ENCODE measurements around the gene SAMD9L.
"Not testable (repeated sequence)": the region's sequence is repeated elsewhere in the genome, so short reads cannot be mapped to it uniquely, and the experiment has no call there.

The SAMD9L gene

DNA sequence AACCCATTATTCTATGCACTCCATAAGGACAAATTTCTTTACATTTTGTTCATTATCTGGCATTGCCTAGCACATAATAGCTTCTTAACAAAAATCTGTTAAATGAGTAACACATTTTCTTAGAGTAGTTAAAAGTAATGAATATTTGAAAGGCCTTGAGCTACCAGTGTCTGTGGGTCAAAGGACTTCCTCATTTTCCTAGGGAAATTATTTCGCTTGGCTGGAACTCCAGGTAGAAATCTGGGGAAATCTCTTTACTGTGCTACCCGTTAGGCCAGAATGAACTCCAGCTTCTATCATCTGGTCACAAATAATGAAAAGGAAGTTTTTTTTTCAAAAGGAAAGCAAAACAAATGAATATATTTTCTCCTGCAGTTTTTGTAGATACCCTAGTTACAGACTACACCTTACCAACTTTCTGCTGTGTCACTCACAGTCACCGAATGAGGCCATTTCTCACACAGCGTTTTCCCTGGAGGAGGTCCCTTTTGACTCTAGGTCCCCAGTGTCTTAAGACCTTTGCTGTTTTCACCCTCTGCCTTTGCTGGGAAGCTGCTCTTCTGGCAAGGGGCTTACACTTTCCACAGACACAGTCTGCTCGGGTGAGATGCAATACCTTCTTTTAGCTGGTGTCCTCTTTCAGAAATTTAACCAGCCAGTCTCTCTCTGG is 1.6 kb downstream of the SAMD9L start:
- Histone ChIP-seq H3K27ac (ENCODE audit: low read depth, low read length) (peak overlapping the region; percentile 54), H3K9ac (ENCODE audit: low read length in 5 of 5) (peak overlapping the region; percentile 2 to 79 (median 72)), H3K9me3 (ENCODE audit: control insufficient read depth in 5 of 5, low read length in 5 of 5) (no peaks in the 10 kb centered on the region), H3K27me3 (ENCODE audit: control insufficient read depth in 5 of 5, insufficient read depth in 4 of 5, low read length in 5 of 5) (no peaks in the 10 kb centered on the region), H3K4me3 (ENCODE audit: low read depth in 1 of 5, low read length in 5 of 5) (peak overlapping the region; percentile 60 to 82 (median 74)), H3K4me1 (ENCODE audit: control insufficient read depth in 5 of 5, insufficient read depth in 5 of 5, low read length in 5 of 5) (peaks cover 0 to 27% (median 22%) of the 10 kb centered on the region in 5 donors), H3K36me3 (ENCODE audit: control insufficient read depth in 5 of 5, insufficient read depth in 5 of 5, low read length in 5 of 5) (peaks cover 19 to 33% (median 28%) of the 10 kb centered on the region in 5 donors)

DNA sequence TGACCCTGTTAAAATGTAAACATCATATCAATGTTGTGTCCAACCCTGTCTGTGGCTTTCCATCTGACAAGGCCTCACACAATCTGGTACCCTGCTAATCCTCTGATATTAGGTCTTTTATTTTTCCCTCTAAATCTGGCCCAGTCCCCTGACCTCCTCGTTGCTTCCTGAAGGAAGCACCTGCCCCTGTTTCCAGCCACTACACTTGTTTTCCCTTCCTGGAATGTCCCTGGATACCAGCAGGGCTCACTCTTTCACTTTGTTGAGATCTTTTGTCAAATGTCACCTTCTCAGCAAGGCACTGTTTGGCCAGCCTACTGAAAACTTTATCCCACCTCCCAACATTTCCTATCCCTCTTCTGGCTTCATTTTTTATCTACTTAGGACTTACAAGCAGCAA is 2.1 kb downstream of the SAMD9L start:
- peaks cover 0 to 27% (median 22%) of the 10 kb centered on the region in 5 donors for H3K4me1 ChIP-seq (ENCODE audit: control insufficient read depth in 5 of 5, insufficient read depth in 5 of 5, low read length in 5 of 5)
- peaks cover 0 to 3% (median 0%) of the 10 kb centered on the region in 5 donors for H3K9me3 ChIP-seq (ENCODE audit: control insufficient read depth in 5 of 5, low read length in 5 of 5)
- H3K4me3 ChIP-seq (ENCODE audit: low read depth in 1 of 5, low read length in 5 of 5) = peak overlapping the region in 3 of 5 donors; percentile 8 to 74 (median 60)
- H3K27me3 ChIP-seq (ENCODE audit: control insufficient read depth in 5 of 5, insufficient read depth in 4 of 5, low read length in 5 of 5) = no peaks in the 10 kb centered on the region
- H3K36me3 ChIP-seq (ENCODE audit: control insufficient read depth in 5 of 5, insufficient read depth in 5 of 5, low read length in 5 of 5) = peaks cover 24 to 39% (median 33%) of the 10 kb centered on the region in 5 donors
- H3K27ac ChIP-seq (ENCODE audit: low read depth, low read length) = no peak overlapping the region
- H3K9ac ChIP-seq (ENCODE audit: low read length in 5 of 5) = peak overlapping the region in 1 of 5 donors; percentile 51

- H3K4me1 ChIP-seq (ENCODE audit: control insufficient read depth in 5 of 5, insufficient read depth in 5 of 5, low read length in 5 of 5) = peaks cover 0 to 27% (median 22%) of the 10 kb centered on the region in 5 donors
- H3K27ac ChIP-seq (ENCODE audit: low read depth, low read length) = no peak overlapping the region
- no peaks in the 10 kb centered on the region for H3K27me3 ChIP-seq (ENCODE audit: control insufficient read depth in 5 of 5, insufficient read depth in 4 of 5, low read length in 5 of 5)
- H3K4me3 ChIP-seq (ENCODE audit: low read depth in 1 of 5, low read length in 5 of 5) = no peak overlapping the region
- peaks cover 0 to 10% (median 0%) of the 10 kb centered on the region in 5 donors for H3K9me3 ChIP-seq (ENCODE audit: control insufficient read depth in 5 of 5, low read length in 5 of 5)
- peaks cover 29 to 46% (median 40%) of the 10 kb centered on the region in 5 donors for H3K36me3 ChIP-seq (ENCODE audit: control insufficient read depth in 5 of 5, insufficient read depth in 5 of 5, low read length in 5 of 5)
- no peak overlapping the region for H3K9ac ChIP-seq (ENCODE audit: low read length in 5 of 5)
These were observed 2.8 kb downstream of the SAMD9L start for GRCh38 chr7:93145354-93145753.

- Histone ChIP-seq H3K27me3 (ENCODE audit: control insufficient read depth in 5 of 5, insufficient read depth in 4 of 5, low read length in 5 of 5) (no peaks in the 10 kb centered on the region), H3K27ac (ENCODE audit: low read depth, low read length) (no peak overlapping the region), H3K9ac (ENCODE audit: low read length in 5 of 5) (no peak overlapping the region), H3K4me1 (ENCODE audit: control insufficient read depth in 5 of 5, insufficient read depth in 5 of 5, low read length in 5 of 5) (peaks cover 0 to 18% (median 14%) of the 10 kb centered on the region in 5 donors), H3K36me3 (ENCODE audit: control insufficient read depth in 5 of 5, insufficient read depth in 5 of 5, low read length in 5 of 5) (peaks cover 44 to 76% (median 68%) of the 10 kb centered on the region in 5 donors), H3K9me3 (ENCODE audit: control insufficient read depth in 5 of 5, low read length in 5 of 5) (peaks cover 0 to 38% (median 24%) of the 10 kb centered on the region in 5 donors), H3K4me3 (ENCODE audit: low read depth in 1 of 5, low read length in 5 of 5) (no peak overlapping the region)
These were observed 6.1 kb downstream of the SAMD9L start for GRCh38 chr7:93142127-93142526.

DNA sequence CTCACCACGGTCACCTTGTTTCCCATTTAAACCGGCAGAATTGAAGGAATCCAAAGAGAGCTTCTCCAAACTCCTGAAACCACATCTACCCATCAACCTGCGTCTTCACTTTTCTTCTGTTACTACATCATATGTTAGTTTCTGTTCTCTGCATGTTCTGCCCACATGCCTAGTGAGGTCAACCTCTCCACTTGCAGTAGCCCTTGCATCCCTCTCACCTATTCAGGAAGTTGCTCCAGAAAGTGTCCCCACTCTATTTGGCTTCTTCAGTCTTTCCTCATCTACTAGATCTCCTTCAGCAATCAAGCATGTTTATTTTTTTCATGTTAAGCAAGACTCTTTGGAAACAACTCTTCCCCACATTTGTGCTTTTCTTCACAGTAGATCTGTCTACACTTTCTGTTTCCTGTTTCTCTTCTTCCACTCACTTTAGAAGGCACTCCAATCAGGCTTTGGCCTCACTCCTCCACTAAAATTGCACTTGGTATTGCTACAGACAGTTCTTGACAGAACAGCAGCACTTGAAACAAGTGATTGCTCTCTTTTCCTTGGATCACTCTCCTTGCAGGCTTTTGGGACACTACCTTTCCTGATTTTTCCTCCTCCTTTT is 7.5 kb downstream of the SAMD9L start:
- H3K9me3 ChIP-seq (ENCODE audit: control insufficient read depth in 5 of 5, low read length in 5 of 5) = peaks cover 3 to 51% (median 29%) of the 10 kb centered on the region in 5 donors
- peaks cover 55 to 89% (median 81%) of the 10 kb centered on the region in 5 donors for H3K36me3 ChIP-seq (ENCODE audit: control insufficient read depth in 5 of 5, insufficient read depth in 5 of 5, low read length in 5 of 5)
- peaks cover 0 to 4% (median 1%) of the 10 kb centered on the region in 5 donors for H3K4me1 ChIP-seq (ENCODE audit: control insufficient read depth in 5 of 5, insufficient read depth in 5 of 5, low read length in 5 of 5)
- no peaks in the 10 kb centered on the region for H3K27me3 ChIP-seq (ENCODE audit: control insufficient read depth in 5 of 5, insufficient read depth in 4 of 5, low read length in 5 of 5)
- no peak overlapping the region for H3K4me3 ChIP-seq (ENCODE audit: low read depth in 1 of 5, low read length in 5 of 5)
- no peak overlapping the region for H3K9ac ChIP-seq (ENCODE audit: low read length in 5 of 5)
- no peak overlapping the region for H3K27ac ChIP-seq (ENCODE audit: low read depth, low read length)

GRCh38 chr7:93138576-93138975 is 9.6 kb downstream of the SAMD9L start:
- H3K27me3 ChIP-seq (ENCODE audit: control insufficient read depth in 5 of 5, insufficient read depth in 4 of 5, low read length in 5 of 5) = no peaks in the 10 kb centered on the region
- H3K4me1 ChIP-seq (ENCODE audit: control insufficient read depth in 5 of 5, insufficient read depth in 5 of 5, low read length in 5 of 5) = no peaks in the 10 kb centered on the region
- H3K27ac ChIP-seq (ENCODE audit: low read depth, low read length) = no peak overlapping the region
- H3K36me3 ChIP-seq (ENCODE audit: control insufficient read depth in 5 of 5, insufficient read depth in 5 of 5, low read length in 5 of 5) = peaks cover 57 to 86% (median 75%) of the 10 kb centered on the region in 5 donors
- H3K9ac ChIP-seq (ENCODE audit: low read length in 5 of 5) = no peak overlapping the region
- H3K9me3 ChIP-seq (ENCODE audit: control insufficient read depth in 5 of 5, low read length in 5 of 5) = peaks cover 12 to 72% (median 46%) of the 10 kb centered on the region in 5 donors
- H3K4me3 ChIP-seq (ENCODE audit: low read depth in 1 of 5, low read length in 5 of 5) = peak overlapping the region in 2 of 5 donors; percentile 0 to 2

DNA sequence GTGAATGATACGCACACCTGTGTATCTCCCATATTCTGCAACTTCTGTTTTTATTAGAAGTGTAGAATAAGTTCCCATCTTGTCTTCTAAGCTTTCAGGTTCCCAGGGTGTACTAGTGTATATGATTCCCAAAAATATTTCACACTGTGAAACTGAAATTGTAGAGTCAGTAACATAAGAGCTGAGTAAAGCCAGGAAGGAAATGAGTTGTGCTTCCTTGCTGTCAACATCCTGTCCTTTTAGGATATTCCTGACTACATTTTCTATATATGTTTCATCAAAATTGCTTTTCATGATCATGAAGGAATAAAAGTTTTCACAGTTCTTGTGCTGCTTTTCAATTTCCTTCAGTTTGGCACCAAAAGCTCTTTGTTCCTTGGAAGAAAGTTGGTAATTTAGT is 15.2 kb downstream of the SAMD9L start:
- no peaks in the 10 kb centered on the region for H3K27me3 ChIP-seq (ENCODE audit: control insufficient read depth in 5 of 5, insufficient read depth in 4 of 5, low read length in 5 of 5)
- H3K27ac ChIP-seq (ENCODE audit: low read depth, low read length) = no peak overlapping the region
- no peak overlapping the region for H3K9ac ChIP-seq (ENCODE audit: low read length in 5 of 5)
- peaks cover 34 to 80% (median 76%) of the 10 kb centered on the region in 5 donors for H3K9me3 ChIP-seq (ENCODE audit: control insufficient read depth in 5 of 5, low read length in 5 of 5)
- peaks cover 25 to 32% (median 29%) of the 10 kb centered on the region in 5 donors for H3K36me3 ChIP-seq (ENCODE audit: control insufficient read depth in 5 of 5, insufficient read depth in 5 of 5, low read length in 5 of 5)
- H3K4me3 ChIP-seq (ENCODE audit: low read depth in 1 of 5, low read length in 5 of 5) = no peak overlapping the region
- H3K4me1 ChIP-seq (ENCODE audit: control insufficient read depth in 5 of 5, insufficient read depth in 5 of 5, low read length in 5 of 5) = no peaks in the 10 kb centered on the region

- H3K36me3 ChIP-seq (ENCODE audit: control insufficient read depth in 5 of 5, insufficient read depth in 5 of 5, low read length in 5 of 5) = peaks cover 20 to 27% (median 23%) of the 10 kb centered on the region in 5 donors
- H3K27me3 ChIP-seq (ENCODE audit: control insufficient read depth in 5 of 5, insufficient read depth in 4 of 5, low read length in 5 of 5) = no peaks in the 10 kb centered on the region
- peaks cover 30 to 78% (median 74%) of the 10 kb centered on the region in 5 donors for H3K9me3 ChIP-seq (ENCODE audit: control insufficient read depth in 5 of 5, low read length in 5 of 5)
- H3K9ac ChIP-seq (ENCODE audit: low read length in 5 of 5) = no peak overlapping the region
- no peaks in the 10 kb centered on the region for H3K4me1 ChIP-seq (ENCODE audit: control insufficient read depth in 5 of 5, insufficient read depth in 5 of 5, low read length in 5 of 5)
- no peak overlapping the region for H3K27ac ChIP-seq (ENCODE audit: low read depth, low read length)
- H3K4me3 ChIP-seq (ENCODE audit: low read depth in 1 of 5, low read length in 5 of 5) = no peak overlapping the region
These were observed 16.0 kb downstream of the SAMD9L start for GRCh38 chr7:93132216-93132615.

DNA sequence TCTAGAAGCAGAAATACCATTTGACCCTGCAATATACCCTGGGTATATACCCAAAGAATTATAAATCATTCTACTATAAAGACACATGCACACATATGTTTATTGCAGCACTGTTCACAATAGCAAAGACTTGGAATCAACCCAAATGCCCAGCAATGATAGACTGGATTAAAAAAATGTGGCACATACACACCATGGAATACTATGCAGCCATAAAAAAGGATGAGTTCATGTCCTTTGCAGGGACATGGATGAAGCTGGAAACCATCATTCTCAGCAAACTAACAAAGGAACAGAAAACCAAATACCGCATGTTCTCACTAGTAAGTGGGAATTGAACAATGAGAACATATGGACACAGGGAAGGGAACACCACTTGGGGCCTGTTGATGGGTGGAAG is 21.2 kb downstream of the SAMD9L start:
- not testable (repeated sequence) for H3K4me3 ChIP-seq (ENCODE audit: low read depth in 1 of 5, low read length in 5 of 5); H3K27ac ChIP-seq (ENCODE audit: low read depth, low read length); H3K27me3 ChIP-seq (ENCODE audit: control insufficient read depth in 5 of 5, insufficient read depth in 4 of 5, low read length in 5 of 5); H3K4me1 ChIP-seq (ENCODE audit: control insufficient read depth in 5 of 5, insufficient read depth in 5 of 5, low read length in 5 of 5); H3K36me3 ChIP-seq (ENCODE audit: control insufficient read depth in 5 of 5, insufficient read depth in 5 of 5, low read length in 5 of 5); H3K9ac ChIP-seq (ENCODE audit: low read length in 5 of 5)
- H3K9me3 ChIP-seq (ENCODE audit: control insufficient read depth in 5 of 5, low read length in 5 of 5) = peaks cover under 1 to 43% (median 30%) of the 10 kb centered on the region in 5 donors

GRCh38 chr7:93123532-93123931 is 24.7 kb downstream of the SAMD9L start:
- H3K4me3 ChIP-seq (ENCODE audit: low read depth in 1 of 5, low read length in 5 of 5); H3K9ac ChIP-seq (ENCODE audit: low read length in 5 of 5); H3K27me3 ChIP-seq (ENCODE audit: control insufficient read depth in 5 of 5, insufficient read depth in 4 of 5, low read length in 5 of 5); H3K4me1 ChIP-seq (ENCODE audit: control insufficient read depth in 5 of 5, insufficient read depth in 5 of 5, low read length in 5 of 5); H3K36me3 ChIP-seq (ENCODE audit: control insufficient read depth in 5 of 5, insufficient read depth in 5 of 5, low read length in 5 of 5); H3K27ac ChIP-seq (ENCODE audit: low read depth, low read length): not testable (repeated sequence)
- peaks cover 0 to 14% (median 7%) of the 10 kb centered on the region in 5 donors for H3K9me3 ChIP-seq (ENCODE audit: control insufficient read depth in 5 of 5, low read length in 5 of 5)

Data from subcutaneous abdominal adipose tissue (tissue), 5 donors.